ENCODE results near the gene RAX2. TPM values are rescaled to one million over a fixed set of nuclear protein-coding genes. Genes with fewer than 3 reads are reported as not detected.

Gene RAX2
- total and polyA plus RNA-seq, 9 donors = 0.13 TPM; not detected in 7

GRCh38 chr19:3796358-3796757 lies 24.3 kb upstream of the RAX2 start:
- intact Hi-C loops (cut with DNase I) = no loop called here

GRCh38 chr19:3793799-3794198 lies 21.8 kb upstream of the RAX2 start:
- WGBS, 3 donors = 92 to 96% (median 95%) methylated on average over 3 of the region's 3 CpGs
- Histone ChIP-seq H3K36me3 (no peaks in the 10 kb centered on the region), H3K27me3 (no peaks in the 10 kb centered on the region), H3K4me3 (no peak overlapping the region), H3K9me3 (peaks cover 0 to 3% of the 10 kb centered on the region in 2 donors), H3K27ac (no peak overlapping the region), H3K4me1 (ENCODE audit: insufficient read depth) (no peaks in the 10 kb centered on the region)
- TF ChIP-seq EP300 (IDR thresholded peaks at IDR 0.05) (no peak), POLR2A (IDR thresholded peaks at IDR 0.05) (no peak), CTCF (IDR thresholded peaks at IDR 0.05) (no peak)
- no peak for DNase-seq
- intact Hi-C loops (cut with DNase I) = no loop called here

More at GRCh38 chr19:3796358-3796757, 24.3 kb upstream of the RAX2 start:
- H3K9me3 ChIP-seq = peaks cover 0 to 3% of the 10 kb centered on the region in 2 donors
- no peak for DNase-seq
- no peak overlapping the region for H3K27ac ChIP-seq
- no peaks in the 10 kb centered on the region for H3K4me1 ChIP-seq (ENCODE audit: insufficient read depth)
- 89 to 95% (median 95%) methylated on average over 2 of the region's 2 CpGs for WGBS, 3 donors
- no peaks in the 10 kb centered on the region for H3K27me3 ChIP-seq
- no peaks in the 10 kb centered on the region for H3K36me3 ChIP-seq
- TF ChIP-seq POLR2A (IDR thresholded peaks at IDR 0.05) (no peak), EP300 (IDR thresholded peaks at IDR 0.05) (no peak), CTCF (IDR thresholded peaks at IDR 0.05) (no peak)
- H3K4me3 ChIP-seq = no peak overlapping the region

GRCh38 chr19:3792114-3792513 lies 20.1 kb upstream of the RAX2 start:
- no peak for DNase-seq
- intact Hi-C loops (cut with DNase I) = no loop called here
- Histone ChIP-seq H3K36me3 (no peaks in the 10 kb centered on the region), H3K9me3 (peaks cover 0 to 3% of the 10 kb centered on the region in 2 donors), H3K4me3 (no peak overlapping the region), H3K4me1 (ENCODE audit: insufficient read depth) (no peaks in the 10 kb centered on the region), H3K27ac (no peak overlapping the region), H3K27me3 (no peaks in the 10 kb centered on the region)
- 59 to 63% (median 61%) methylated on average over 3 of the region's 3 CpGs for WGBS, 3 donors
- TF ChIP-seq POLR2A (IDR thresholded peaks at IDR 0.05) (no peak), EP300 (IDR thresholded peaks at IDR 0.05) (no peak), CTCF (IDR thresholded peaks at IDR 0.05) (no peak)

- Histone ChIP-seq H3K36me3 (no peaks in the 10 kb centered on the region), H3K27me3 (no peaks in the 10 kb centered on the region), H3K27ac (no peak overlapping the region), H3K9me3 (no peaks in the 10 kb centered on the region), H3K4me1 (ENCODE audit: insufficient read depth) (no peaks in the 10 kb centered on the region), H3K4me3 (no peak overlapping the region)
- 64 to 77% (median 68%) methylated on average over 7 of the region's 7 CpGs for WGBS, 3 donors
- intact Hi-C loops (cut with DNase I) = no loop called here
- DNase-seq = no peak
- no peak for TF ChIP-seq EP300 (IDR thresholded peaks at IDR 0.05)
- no peak for TF ChIP-seq CTCF (IDR thresholded peaks at IDR 0.05)
Measured at GRCh38 chr19:3790941-3791340, 18.9 kb upstream of the RAX2 start.

Measured in ovary (tissue), 9 donors.